GM12878 (cell line): Measurements from ENCODE around the gene GZF1. TPM values are rescaled to one million over a fixed set of nuclear protein-coding genes. Genes with fewer than 3 reads are reported as not detected.

Source experiments
- BHLHE40 ChIP-seq, 2 experiments: fragments of 450-650 bp in 1 of 2; IDR thresholded peaks; 2 replicates each; pipeline ENCODE4 v1.6.1; 2011 to 2017; ENCODE audit warnings: low read depth in 2 of 2, borderline replicate concordance in 1 of 2, improper control_type of control experiment in 1 of 2, low read length in 1 of 2, mild to moderate bottlenecking in 1 of 2
- E2F8 ChIP-seq: fragments of 450-650 bp; IDR thresholded peaks from 2 replicates; pipeline ENCODE4 v1.6.1; 2018; ENCODE audit warnings: mild to moderate bottlenecking, low read depth, moderate library complexity; ENCODE audit not compliant: partially characterized antibody
- FOXK2 ChIP-seq: fragments of 450-650 bp; IDR thresholded peaks from 2 replicates; pipeline ENCODE4 v1.6.1; 2017; ENCODE audit warnings: mild to moderate bottlenecking, moderate library complexity
- KDM1A ChIP-seq: fragments of 200-600 bp; sonication (generic); IDR thresholded peaks from 2 replicates; pipeline ENCODE4 v1.6.1; 2016; ENCODE audit warnings: borderline replicate concordance
- MTA3 ChIP-seq: IDR thresholded peaks from 2 replicates; pipeline ENCODE4 v1.6.1; 2012; ENCODE audit warnings: low read length, inconsistent platforms, borderline replicate concordance
- MYB ChIP-seq: fragments of 150-350 bp; IDR thresholded peaks from 2 replicates; pipeline ENCODE4 v1.6.1; 2014; ENCODE audit warnings: mild to moderate bottlenecking, low read depth, low read length, borderline replicate concordance
- MYC ChIP-seq: IDR thresholded peaks from 2 replicates; pipeline ENCODE4 v1.6.1; 2011; ENCODE audit warnings: mild to moderate bottlenecking, low read length, moderate library complexity, inconsistent platforms; ENCODE audit not compliant: insufficient read depth, insufficient replicate concordance, insufficient read length, severe bottlenecking
- NBN ChIP-seq: fragments of 450-650 bp; IDR thresholded peaks from 2 replicates; pipeline ENCODE4 v1.6.1; 2016
- NR2C1 ChIP-seq: fragments of 450-650 bp; IDR thresholded peaks from 2 replicates; pipeline ENCODE4 v1.6.1; 2017; ENCODE audit warnings: antibody characterized with exemption, mild to moderate bottlenecking, moderate library complexity
- NRF1 ChIP-seq: conservative IDR thresholded peaks from 2 replicates; pipeline ENCODE4 v1.6.1; 2011; ENCODE audit warnings: mild to moderate bottlenecking, low read depth, low read length, improper control_type of control experiment
- PML ChIP-seq: IDR thresholded peaks from 2 replicates; pipeline ENCODE4 v1.6.1; 2012; ENCODE audit warnings: low read length, inconsistent platforms
- POLR2A ChIP-seq: IDR thresholded peaks from 2 replicates; pipeline ENCODE4 v1.6.1; 2011; ENCODE audit warnings: low read depth, mild to moderate bottlenecking, low read length
- RB1 ChIP-seq: fragments of 450-650 bp; formaldehyde crosslinking; IDR thresholded peaks from 2 replicates; pipeline ENCODE4 v1.6.1; 2017; ENCODE audit warnings: mild to moderate bottlenecking, borderline replicate concordance
- SP1 ChIP-seq: IDR thresholded peaks from one replicate; pipeline ENCODE4 v1.6.1; 2011; ENCODE audit warnings: low read depth, low read length
- SRF ChIP-seq, 2 experiments: IDR thresholded peaks; 2 replicates each; pipeline ENCODE4 v1.6.1; 2011; ENCODE audit warnings: low read depth in 2 of 2, low read length in 2 of 2, mild to moderate bottlenecking in 1 of 2, moderate library complexity in 1 of 2
- STAT1 ChIP-seq: fragments of 450-650 bp; conservative IDR thresholded peaks from 2 replicates; pipeline ENCODE4 v1.6.1; 2014; ENCODE audit warnings: antibody characterized with exemption, mild to moderate bottlenecking
- TCF3 ChIP-seq: IDR thresholded peaks from 2 replicates; pipeline ENCODE4 v1.6.1; 2012; ENCODE audit warnings: low read depth, mild to moderate bottlenecking, low read length, borderline replicate concordance; ENCODE audit not compliant: insufficient read depth
- ZBED1 ChIP-seq: IDR thresholded peaks from 2 replicates; pipeline ENCODE4 v1.6.1; 2016; ENCODE audit warnings: borderline replicate concordance
- ZSCAN29 ChIP-seq: fragments of 450-650 bp; IDR thresholded peaks from 2 replicates; pipeline ENCODE4 v1.6.1; 2017; ENCODE audit warnings: mild to moderate bottlenecking, moderate library complexity
- polyA plus RNA-seq, 11 experiments: library from polyadenylated mRNA; depleted of rRNA in 4 of 11; unstranded in 6 of 11; stranded (reverse) in 5 of 11; fragments of >200 nt; fragmentation: Nextera tagmentation in 4 of 11; fragmentation: Illumina TruSeq in 1 of 11; extraction: Ambion mirVana in 4 of 11; extraction: Trizol in 1 of 11; gene quantifications; 1 replicate in 1 of 11; 2 replicates in 10 of 11; pipeline versions ENCODE4 v1.2.1 to v1.2.3, GENCODE V29; 2011 to 2016; ENCODE audit warnings: inconsistent platforms in 2 of 11, missing spikeins in 2 of 11, low read depth in 1 of 11
- total RNA-seq, 4 experiments: library from RNA; depleted of rRNA in 3 of 4; stranded (reverse); fragments of >200 nt in 3 of 4; fragmentation: Illumina TruSeq in 1 of 4; extraction: Trizol in 1 of 4; gene quantifications; 2 replicates each; pipeline versions ENCODE4 v1.2.1 to v1.2.3, GENCODE V29; 2013 to 2021
- TF ChIP-seq, protein P1 (sequence below): fragments of 450-650 bp; IDR thresholded peaks from 2 replicates; pipeline ENCODE4 v1.6.1; 2017; ENCODE audit warnings: mild to moderate bottlenecking, moderate library complexity
- TF ChIP-seq, protein P2 (sequence below): fragments of 450-650 bp; IDR thresholded peaks from 2 replicates; pipeline ENCODE4 v1.6.1; 2014; ENCODE audit warnings: mild to moderate bottlenecking

The GZF1 gene
- total and polyA plus RNA-seq, 10 of the 15 experiments (the other 5 are each of a cell fraction or from before 2014, with no cell fraction given): 2.2 to 19.5 (median 9.7) TPM

DNA sequence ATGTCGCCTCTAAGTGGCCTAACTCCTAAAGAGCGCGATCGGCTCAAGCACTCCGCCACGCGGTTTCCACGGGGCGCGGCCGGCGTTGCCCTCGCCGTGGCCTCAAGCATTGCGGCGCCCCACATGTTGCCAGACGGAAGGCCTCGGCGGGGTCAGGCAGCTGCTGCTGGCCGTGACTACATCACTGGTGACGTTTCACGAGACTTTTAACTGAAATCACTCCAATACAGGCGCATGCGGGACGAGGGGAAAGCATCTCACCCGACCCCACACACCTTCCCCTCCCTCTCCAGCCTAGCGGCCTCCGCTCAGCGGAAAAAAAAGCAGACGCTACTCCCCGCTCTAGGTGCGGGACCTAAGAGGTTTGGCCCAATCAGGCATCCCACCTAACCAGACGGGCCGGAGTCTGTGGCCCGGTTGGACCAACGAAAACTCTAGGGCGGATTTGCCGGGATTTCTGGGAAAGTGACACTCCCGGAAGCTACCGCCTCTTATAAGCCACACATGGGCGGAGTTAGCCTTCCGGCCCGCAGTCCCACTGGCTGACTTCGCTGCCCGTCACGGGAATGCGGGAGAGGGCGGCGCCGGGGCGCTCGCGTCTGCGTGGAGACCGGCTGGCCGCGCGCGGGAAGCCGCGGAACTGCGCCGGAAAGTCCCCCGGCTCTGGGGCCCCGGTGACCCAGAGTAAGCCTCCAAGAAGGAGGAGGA lies 11.6 kb upstream of the GZF1 start, which contains the start of gene NXT1 (continued):
- TF ChIP-seq MYC (peak; percentile 77), ZSCAN29 (no peak), RB1 (peak; percentile 87; the same call in 1 of the 2 replicates), POLR2A (peak; percentile 83), TCF3 (no peak), KDM1A (no peak), NBN (peak; percentile 74; the same call in 1 of the 2 replicates), MYB (no peak), FOXK2 (0 out of 2 replicates have a peak, but pooled peaks have one; percentile 44), MTA3 (no peak), SRF (IDR thresholded peaks at IDR 0.05; ENCODE audit: low read depth in 2 of 2, low read length in 2 of 2) (peak in 1 of 2 experiments; percentile 17; a peak in 1 of 4 replicates), ZBED1 (no peak), BHLHE40 (IDR thresholded peaks at IDR 0.05; ENCODE audit: borderline replicate concordance in 1 of 2, low read depth in 2 of 2, low read length in 1 of 2) (peak; percentile 19 to 66; a peak in 3 of 4 replicates), PML (peak; percentile 82), NRF1 (0 out of 2 replicates have a peak, but pooled peaks have one; percentile 14), SP1 (peak; percentile 96), NR2C1 (peak; percentile 41; the same call in 1 of the 2 replicates), STAT1 (peak; percentile 57; the same call in 1 of the 2 replicates), E2F8 (peak; percentile 53)
- TF ChIP-seq, protein P1, sequence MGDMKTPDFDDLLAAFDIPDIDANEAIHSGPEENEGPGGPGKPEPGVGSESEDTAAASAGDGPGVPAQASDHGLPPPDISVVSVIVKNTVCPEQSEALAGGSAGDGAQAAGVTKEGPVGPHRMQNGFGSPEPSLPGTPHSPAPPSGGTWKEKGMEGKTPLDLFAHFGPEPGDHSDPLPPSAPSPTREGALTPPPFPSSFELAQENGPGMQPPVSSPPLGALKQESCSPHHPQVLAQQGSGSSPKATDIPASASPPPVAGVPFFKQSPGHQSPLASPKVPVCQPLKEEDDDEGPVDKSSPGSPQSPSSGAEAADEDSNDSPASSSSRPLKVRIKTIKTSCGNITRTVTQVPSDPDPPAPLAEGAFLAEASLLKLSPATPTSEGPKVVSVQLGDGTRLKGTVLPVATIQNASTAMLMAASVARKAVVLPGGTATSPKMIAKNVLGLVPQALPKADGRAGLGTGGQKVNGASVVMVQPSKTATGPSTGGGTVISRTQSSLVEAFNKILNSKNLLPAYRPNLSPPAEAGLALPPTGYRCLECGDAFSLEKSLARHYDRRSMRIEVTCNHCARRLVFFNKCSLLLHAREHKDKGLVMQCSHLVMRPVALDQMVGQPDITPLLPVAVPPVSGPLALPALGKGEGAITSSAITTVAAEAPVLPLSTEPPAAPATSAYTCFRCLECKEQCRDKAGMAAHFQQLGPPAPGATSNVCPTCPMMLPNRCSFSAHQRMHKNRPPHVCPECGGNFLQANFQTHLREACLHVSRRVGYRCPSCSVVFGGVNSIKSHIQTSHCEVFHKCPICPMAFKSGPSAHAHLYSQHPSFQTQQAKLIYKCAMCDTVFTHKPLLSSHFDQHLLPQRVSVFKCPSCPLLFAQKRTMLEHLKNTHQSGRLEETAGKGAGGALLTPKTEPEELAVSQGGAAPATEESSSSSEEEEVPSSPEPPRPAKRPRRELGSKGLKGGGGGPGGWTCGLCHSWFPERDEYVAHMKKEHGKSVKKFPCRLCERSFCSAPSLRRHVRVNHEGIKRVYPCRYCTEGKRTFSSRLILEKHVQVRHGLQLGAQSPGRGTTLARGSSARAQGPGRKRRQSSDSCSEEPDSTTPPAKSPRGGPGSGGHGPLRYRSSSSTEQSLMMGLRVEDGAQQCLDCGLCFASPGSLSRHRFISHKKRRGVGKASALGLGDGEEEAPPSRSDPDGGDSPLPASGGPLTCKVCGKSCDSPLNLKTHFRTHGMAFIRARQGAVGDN: peak; percentile 90
- TF ChIP-seq, protein P2, sequence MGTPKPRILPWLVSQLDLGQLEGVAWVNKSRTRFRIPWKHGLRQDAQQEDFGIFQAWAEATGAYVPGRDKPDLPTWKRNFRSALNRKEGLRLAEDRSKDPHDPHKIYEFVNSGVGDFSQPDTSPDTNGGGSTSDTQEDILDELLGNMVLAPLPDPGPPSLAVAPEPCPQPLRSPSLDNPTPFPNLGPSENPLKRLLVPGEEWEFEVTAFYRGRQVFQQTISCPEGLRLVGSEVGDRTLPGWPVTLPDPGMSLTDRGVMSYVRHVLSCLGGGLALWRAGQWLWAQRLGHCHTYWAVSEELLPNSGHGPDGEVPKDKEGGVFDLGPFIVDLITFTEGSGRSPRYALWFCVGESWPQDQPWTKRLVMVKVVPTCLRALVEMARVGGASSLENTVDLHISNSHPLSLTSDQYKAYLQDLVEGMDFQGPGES: 0 out of 2 replicates have a peak, but pooled peaks have one; percentile 53
